Testis (tissue), 2 donors: Measurements from ENCODE around the gene ZNF248.

ENCODE experiments used
- CTCF ChIP-seq, 3 experiments: fragments of 450-650 bp in 2 of 3; fragments of 200-600 bp in 1 of 3; sonication (generic) in 1 of 3; IDR thresholded peaks; one replicate each; pipeline ENCODE4 v1.5.1; 2016 to 2019; ENCODE audit warnings: antibody characterized with exemption in 3 of 3, mild to moderate bottlenecking in 2 of 3, moderate library complexity in 1 of 3
- POLR2A ChIP-seq: fragments of 450-650 bp; IDR thresholded peaks from one replicate; pipeline ENCODE4 v1.6.1; 2017; ENCODE audit warnings: antibody characterized with exemption, mild to moderate bottlenecking, moderate library complexity

DNA sequence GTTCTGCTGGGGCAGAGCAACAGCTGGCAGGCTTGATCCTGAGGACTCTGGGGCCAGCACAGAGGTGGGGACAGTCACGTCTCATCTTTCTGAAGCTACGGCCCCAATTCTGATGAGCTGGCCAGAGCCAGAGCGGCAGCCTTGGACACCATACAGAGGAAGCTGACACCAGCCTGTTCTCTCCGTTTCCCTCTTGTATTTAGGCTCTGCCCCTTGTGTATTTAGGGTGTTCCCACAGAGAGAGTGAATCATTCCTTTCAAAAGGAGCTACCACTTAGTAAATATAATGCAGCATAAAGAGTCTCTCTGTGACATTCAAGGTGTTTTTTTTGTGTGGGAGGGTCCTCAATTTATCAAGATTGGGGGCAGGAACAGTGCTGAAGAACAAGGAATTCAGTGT is 109.2 kb downstream of the ZNF248 start:
- TF ChIP-seq CTCF (IDR thresholded peaks at IDR 0.05), result no peak
- no peak for TF ChIP-seq POLR2A
